GM12891 (cell line): Measurements from ENCODE around the gene RERE.

Experiments used
- POLR2A ChIP-seq: IDR thresholded peaks from 2 replicates; pipeline ENCODE4 v1.6.1; 2011; ENCODE audit warnings: low read depth, low read length, control low read depth
- POLR2AphosphoS5 ChIP-seq: IDR thresholded peaks from 2 replicates; pipeline ENCODE4 v1.6.1; 2011; ENCODE audit warnings: low read depth, low read length, control low read depth
- POU2F2 ChIP-seq: IDR thresholded peaks from 2 replicates; pipeline ENCODE4 v1.6.1; 2011; ENCODE audit warnings: low read depth, mild to moderate bottlenecking, control low read depth, low read length, moderate library complexity
- SPI1 ChIP-seq: IDR thresholded peaks from 2 replicates; pipeline ENCODE4 v1.6.1; 2011; ENCODE audit warnings: low read depth, low read length, control low read depth
- TAF1 ChIP-seq: IDR thresholded peaks from 2 replicates; pipeline ENCODE4 v1.6.1; 2011; ENCODE audit warnings: low read depth, low read length, control low read depth

GRCh38 chr1:8486047-8486446, 331.4 kb downstream of the RERE start:
- no peak for TF ChIP-seq POLR2AphosphoS5
- no peak for TF ChIP-seq POLR2A
- no peak for TF ChIP-seq TAF1
- TF ChIP-seq POU2F2: no peak
- TF ChIP-seq SPI1: no peak
